Measurements from ENCODE around the gene STAT3. TPM values are rescaled to one million over a fixed set of nuclear protein-coding genes. Genes with fewer than 3 reads are reported as not detected.

Gene STAT3
- polyA plus RNA-seq, 1 of the 3 experiments (the other 2 are of a cell fraction): 35.7 TPM

DNA sequence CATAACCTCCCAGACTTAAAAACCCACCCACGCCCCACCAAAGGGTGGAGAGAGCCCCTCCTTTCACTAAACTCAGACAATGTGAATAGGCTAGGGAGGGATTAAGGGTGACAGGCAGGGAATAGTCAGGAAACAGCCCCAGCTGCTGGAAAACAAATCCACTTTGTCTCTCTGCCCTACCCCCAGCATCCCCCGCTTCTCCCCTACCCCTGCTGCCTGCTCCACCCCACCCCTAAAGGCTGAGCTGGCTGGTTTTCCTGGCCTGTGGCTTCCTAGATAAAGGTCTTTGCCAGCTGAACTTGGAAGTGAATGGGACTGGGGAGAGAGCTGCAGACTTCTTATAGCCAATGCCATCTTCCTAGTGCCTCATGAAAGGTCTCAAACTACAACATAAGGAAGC, 19.8 kb upstream of the STAT3 start:
- peaks cover 100% of the 10 kb centered on the region for H3K79me2 ChIP-seq (ENCODE audit: insufficient read depth)
- 81% methylated on average over 2 of the region's 2 CpGs for WGBS (ENCODE audit: low lambda C conversion rate)
- peaks cover 100% of the 10 kb centered on the region for H4K20me1 ChIP-seq (ENCODE audit: insufficient read depth)
- TF ChIP-seq RXRA (IDR thresholded peaks at IDR 0.05; ENCODE audit: borderline replicate concordance, low read depth): no peak
- TF ChIP-seq FOXJ3 (CRISPR knock-in tag; IDR thresholded peaks at IDR 0.05): no peak
- TF ChIP-seq CHD2 (IDR thresholded peaks at IDR 0.05; ENCODE audit: low read length, partially characterized antibody): no peak
- no peak for TF ChIP-seq MEF2A (IDR thresholded peaks at IDR 0.05; ENCODE audit: borderline replicate concordance, low read depth)
- TF ChIP-seq, protein P1, sequence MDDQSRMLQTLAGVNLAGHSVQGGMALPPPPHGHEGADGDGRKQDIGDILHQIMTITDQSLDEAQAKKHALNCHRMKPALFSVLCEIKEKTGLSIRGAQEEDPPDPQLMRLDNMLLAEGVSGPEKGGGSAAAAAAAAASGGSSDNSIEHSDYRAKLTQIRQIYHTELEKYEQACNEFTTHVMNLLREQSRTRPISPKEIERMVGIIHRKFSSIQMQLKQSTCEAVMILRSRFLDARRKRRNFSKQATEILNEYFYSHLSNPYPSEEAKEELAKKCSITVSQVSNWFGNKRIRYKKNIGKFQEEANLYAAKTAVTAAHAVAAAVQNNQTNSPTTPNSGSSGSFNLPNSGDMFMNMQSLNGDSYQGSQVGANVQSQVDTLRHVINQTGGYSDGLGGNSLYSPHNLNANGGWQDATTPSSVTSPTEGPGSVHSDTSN (IDR thresholded peaks at IDR 0.05): no peak
- TF ChIP-seq, protein P2, sequence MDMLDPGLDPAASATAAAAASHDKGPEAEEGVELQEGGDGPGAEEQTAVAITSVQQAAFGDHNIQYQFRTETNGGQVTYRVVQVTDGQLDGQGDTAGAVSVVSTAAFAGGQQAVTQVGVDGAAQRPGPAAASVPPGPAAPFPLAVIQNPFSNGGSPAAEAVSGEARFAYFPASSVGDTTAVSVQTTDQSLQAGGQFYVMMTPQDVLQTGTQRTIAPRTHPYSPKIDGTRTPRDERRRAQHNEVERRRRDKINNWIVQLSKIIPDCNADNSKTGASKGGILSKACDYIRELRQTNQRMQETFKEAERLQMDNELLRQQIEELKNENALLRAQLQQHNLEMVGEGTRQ (IDR thresholded peaks at IDR 0.05; ENCODE audit: borderline replicate concordance, low read depth, low read length): no peak
- TF ChIP-seq RCOR1 (IDR thresholded peaks at IDR 0.05; ENCODE audit: low read length): no peak
- TF ChIP-seq GABPA (IDR thresholded peaks at IDR 0.05; ENCODE audit: low read depth): no peak
- TF ChIP-seq EP300 (IDR thresholded peaks at IDR 0.05; ENCODE audit: borderline replicate concordance in 1 of 2, low read depth in 1 of 2, low read length in 1 of 2): no peak
- no peak for TF ChIP-seq YY1 (IDR thresholded peaks at IDR 0.05; ENCODE audit: low read depth)
- TF ChIP-seq, protein P3, sequence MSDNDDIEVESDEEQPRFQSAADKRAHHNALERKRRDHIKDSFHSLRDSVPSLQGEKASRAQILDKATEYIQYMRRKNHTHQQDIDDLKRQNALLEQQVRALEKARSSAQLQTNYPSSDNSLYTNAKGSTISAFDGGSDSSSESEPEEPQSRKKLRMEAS (IDR thresholded peaks at IDR 0.05; ENCODE audit: low read depth): no peak
- TF ChIP-seq SIN3A (IDR thresholded peaks at IDR 0.05; ENCODE audit: borderline replicate concordance, low read depth, low read length): no peak
- TF ChIP-seq NFIC (IDR thresholded peaks at IDR 0.05; ENCODE audit: borderline replicate concordance): no peak
- TF ChIP-seq FOSL2 (IDR thresholded peaks at IDR 0.05; ENCODE audit: borderline replicate concordance, low read depth): no peak
- TF ChIP-seq ELF1 (IDR thresholded peaks at IDR 0.05): no peak
- no peak for TF ChIP-seq POLR2AphosphoS5 (IDR thresholded peaks at IDR 0.05; ENCODE audit: low read depth, low read length)
- TF ChIP-seq, protein P4, sequence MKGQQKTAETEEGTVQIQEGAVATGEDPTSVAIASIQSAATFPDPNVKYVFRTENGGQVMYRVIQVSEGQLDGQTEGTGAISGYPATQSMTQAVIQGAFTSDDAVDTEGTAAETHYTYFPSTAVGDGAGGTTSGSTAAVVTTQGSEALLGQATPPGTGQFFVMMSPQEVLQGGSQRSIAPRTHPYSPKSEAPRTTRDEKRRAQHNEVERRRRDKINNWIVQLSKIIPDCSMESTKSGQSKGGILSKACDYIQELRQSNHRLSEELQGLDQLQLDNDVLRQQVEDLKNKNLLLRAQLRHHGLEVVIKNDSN (IDR thresholded peaks at IDR 0.05; ENCODE audit: borderline replicate concordance, low read depth): no peak
- no peak for DNase-seq
- H3K27ac ChIP-seq (ENCODE audit: low read depth in 2 of 2, low read length in 1 of 2): peak overlapping the region in 1 of 2 experiments; percentile 61; a peak in 1 of 4 replicates
- H3K27me3 ChIP-seq (ENCODE audit: insufficient read depth): no peaks in the 10 kb centered on the region
- H3K9me3 ChIP-seq: no peaks in the 10 kb centered on the region
- ChIA-PET POLR2A (no interaction called here), CTCF (interaction anchor here (0.7 to 26.0 kb wide), 9 partner anchors 15 to 341 kb away, joined by 3 to 683 read pairs (median 4); partner anchors contain the start of genes CAVIN1 and STAT3)
- no peaks in the 10 kb centered on the region for H3K9me2 ChIP-seq
- H3K36me3 ChIP-seq (replicated peaks in 1 of 2; ENCODE audit: control insufficient read depth in 1 of 2, insufficient read depth in 2 of 2, low read length in 1 of 2): peaks cover 11 to 46% of the 10 kb centered on the region in 2 experiments
- peak overlapping the region; percentile 58 for H3K4me2 ChIP-seq
- peaks cover 18 to 32% of the 10 kb centered on the region in 2 experiments; a peak in 3 of 4 replicates for H3K4me1 ChIP-seq (ENCODE audit: control insufficient read depth in 1 of 2, insufficient read depth in 2 of 2, low read depth in 1 of 2, low read length in 1 of 2)
- H3F3A ChIP-seq (replicated peaks; ENCODE audit: insufficient read depth): peaks cover 43% of the 10 kb centered on the region
- no peak overlapping the region for H2AFZ ChIP-seq (ENCODE audit: low read depth)
- no peak overlapping the region for H3K9ac ChIP-seq
- H3K4me3 ChIP-seq (ENCODE audit: low read depth in 2 of 2, low read length in 1 of 2): no peak overlapping the region
